ENCODE data around the gene CASZ1. TPM values are rescaled to one million over a fixed set of nuclear protein-coding genes. Genes with fewer than 3 reads are reported as not detected.
A peak's percentile ranks its signal among the peaks of the same experiment; 100 is the strongest.

Gene CASZ1
- total and polyA plus RNA-seq, 2 donors (not counting 3 experiments of a cell fraction or from before 2014, with no cell fraction given), result 1.5 to 5.2 TPM

- TF ChIP-seq FOS (IDR thresholded peaks at IDR 0.05; ENCODE audit: borderline replicate concordance, insufficient read depth, low read length) (no peak), MYC (IDR thresholded peaks at IDR 0.05; ENCODE audit: low read depth, low read length) (no peak), GATA2 (IDR thresholded peaks at IDR 0.05; ENCODE audit: insufficient read depth, insufficient read length, low read depth, low read length) (no peak), EZH2 (IDR thresholded peaks at IDR 0.05; ENCODE audit: borderline replicate concordance, low read depth, low read length, severe bottlenecking) (no peak), JUN (IDR thresholded peaks at IDR 0.05; ENCODE audit: borderline replicate concordance, insufficient read depth, insufficient read length, low read depth) (no peak), POLR2A (IDR thresholded peaks at IDR 0.05; ENCODE audit: low read depth, low read length) (no peak)
- TF ChIP-seq, protein P1, sequence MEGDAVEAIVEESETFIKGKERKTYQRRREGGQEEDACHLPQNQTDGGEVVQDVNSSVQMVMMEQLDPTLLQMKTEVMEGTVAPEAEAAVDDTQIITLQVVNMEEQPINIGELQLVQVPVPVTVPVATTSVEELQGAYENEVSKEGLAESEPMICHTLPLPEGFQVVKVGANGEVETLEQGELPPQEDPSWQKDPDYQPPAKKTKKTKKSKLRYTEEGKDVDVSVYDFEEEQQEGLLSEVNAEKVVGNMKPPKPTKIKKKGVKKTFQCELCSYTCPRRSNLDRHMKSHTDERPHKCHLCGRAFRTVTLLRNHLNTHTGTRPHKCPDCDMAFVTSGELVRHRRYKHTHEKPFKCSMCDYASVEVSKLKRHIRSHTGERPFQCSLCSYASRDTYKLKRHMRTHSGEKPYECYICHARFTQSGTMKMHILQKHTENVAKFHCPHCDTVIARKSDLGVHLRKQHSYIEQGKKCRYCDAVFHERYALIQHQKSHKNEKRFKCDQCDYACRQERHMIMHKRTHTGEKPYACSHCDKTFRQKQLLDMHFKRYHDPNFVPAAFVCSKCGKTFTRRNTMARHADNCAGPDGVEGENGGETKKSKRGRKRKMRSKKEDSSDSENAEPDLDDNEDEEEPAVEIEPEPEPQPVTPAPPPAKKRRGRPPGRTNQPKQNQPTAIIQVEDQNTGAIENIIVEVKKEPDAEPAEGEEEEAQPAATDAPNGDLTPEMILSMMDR (IDR thresholded peaks at IDR 0.05; ENCODE audit: extremely low read depth in 1 of 2, insufficient read depth in 1 of 2, low read depth in 1 of 2, low read length in 2 of 2), result no peak
- H2AFZ ChIP-seq (ENCODE audit: low read depth, low read length), result no peak overlapping the region
- POLR2A ChIA-PET, result no interaction called here
- dilution Hi-C loops (cut with MboI; ENCODE audit: extremely low pct_ligation_motif_present, low sequenced_read_pairs) (no loop called here), intact Hi-C loops (cut with micrococcal nuclease) (no loop called here)
- no peaks in the 10 kb centered on the region for H3K36me3 ChIP-seq (ENCODE audit: control insufficient read depth in 2 of 2, extremely low read depth in 1 of 2, insufficient read depth in 2 of 2, low read length in 2 of 2)
- CTCF ChIA-PET, result interaction anchor here (1.1 kb wide), 1 partner anchor 13 kb away, joined by 4 read pairs; no protein-coding TSS in a partner anchor
- H3K79me2 ChIP-seq (ENCODE audit: control insufficient read depth, insufficient read depth, low read length), result no peaks in the 10 kb centered on the region
- H3K27me3 ChIP-seq (ENCODE audit: control insufficient read depth in 2 of 2, insufficient read depth in 2 of 2, low read length in 2 of 2), result peaks cover 0 to 2% of the 10 kb centered on the region in 2 experiments
- no peak overlapping the region for H3K9ac ChIP-seq (replicated peaks; ENCODE audit: extremely low read depth, insufficient read depth, low read length)
- FAIRE-seq (peak; percentile 12), DNase-seq (ENCODE audit: low read depth, low spot score) (peak; percentile 57)
- H4K20me1 ChIP-seq (replicated peaks; ENCODE audit: control insufficient read depth, extremely low read depth, insufficient read depth, low read length), result no peaks in the 10 kb centered on the region
- no peaks in the 10 kb centered on the region for H3K9me1 ChIP-seq (replicated peaks; ENCODE audit: control insufficient read depth, extremely low read depth, insufficient read depth, low read length)
- H3K27ac ChIP-seq (ENCODE audit: insufficient read depth, low read depth, low read length), result no peak overlapping the region
- H3K4me2 ChIP-seq (ENCODE audit: insufficient read depth, low read length), result no peak overlapping the region
- no peaks in the 10 kb centered on the region for H3K9me3 ChIP-seq (replicated peaks; ENCODE audit: control insufficient read depth, insufficient read depth, low read length)
- no peaks in the 10 kb centered on the region for H3K4me1 ChIP-seq (ENCODE audit: control insufficient read depth, extremely low read depth, insufficient read depth, low read length)
- no TSS peak for BruUV-seq (replicated peaks)
- H3K4me3 ChIP-seq (replicated peaks in 1 of 3; ENCODE audit: insufficient read depth in 1 of 3, low read depth in 1 of 3, low read length in 3 of 3), result no peak overlapping the region
These were observed 34.3 kb downstream of the CASZ1 start for GRCh38 chr1:10762153-10762523.
